WTC11 (cell line): Measurements from ENCODE around the gene ROR2. TPM values are rescaled to one million over a fixed set of nuclear protein-coding genes. Genes with fewer than 3 reads are reported as not detected.

Experiments used
- ATAC-seq: fragments of 200-7000 bp; cut with Tn5 transposase; 2 replicates; pipeline ENCODE4 v1.10.0; 2021; ENCODE audit warnings: mild to moderate bottlenecking, moderate library complexity
- CTCF ChIA-PET: fragments of 300-600 bp; sonication (Branson Sonifier 250); formaldehyde crosslinking; loops from one replicate; lab custom pipeline; 2021; ENCODE audit warnings: antibody characterized with exemption; lab: Charles Lee
- POLR2A ChIA-PET: fragments of 350-600 bp; sonication (Branson Sonifier 250); formaldehyde crosslinking; loops from one replicate; lab custom pipeline; 2021; ENCODE audit warnings: antibody characterized with exemption; lab: Charles Lee
- DNase-seq: peaks from one replicate; pipeline ENCODE4 v3.0.0; 2021; ENCODE audit warnings: low spot score
- H3K27ac Mint-ChIP-seq: 2 replicates; pipeline ENCODE4 v1.8.0; 2021; ENCODE audit warnings: mixed read lengths
- H3K27me3 Mint-ChIP-seq: 2 replicates; pipeline ENCODE4 v1.8.0; 2021; ENCODE audit warnings: low read depth, mild to moderate bottlenecking, moderate library complexity, mixed read lengths
- H3K36me3 Mint-ChIP-seq: 2 replicates; pipeline ENCODE4 v1.8.0; 2021; ENCODE audit warnings: mixed read lengths
- H3K4me1 Mint-ChIP-seq: 2 replicates; pipeline ENCODE4 v1.8.0; 2022; ENCODE audit warnings: mixed read lengths
- H3K4me3 Mint-ChIP-seq: 2 replicates; pipeline ENCODE4 v1.8.0; 2021; ENCODE audit warnings: mild to moderate bottlenecking, moderate library complexity, mixed read lengths
- H3K9me3 Mint-ChIP-seq: 2 replicates; pipeline ENCODE4 v1.8.0; 2021; ENCODE audit warnings: mixed read lengths
- CREB1 ChIP-seq: sonication (generic); formaldehyde crosslinking; IDR thresholded peaks from 2 replicates; pipeline ENCODE4 v1.8.0; 2023; ENCODE audit warnings: mild to moderate bottlenecking, missing genetic modification reagents
- E2F4 ChIP-seq: sonication (generic); formaldehyde crosslinking; IDR thresholded peaks from 2 replicates; pipeline ENCODE4 v1.8.1; 2022; ENCODE audit warnings: low read depth, mild to moderate bottlenecking, moderate library complexity, missing genetic modification reagents, borderline replicate concordance
- ERG ChIP-seq: fragments of 250-450 bp; sonication (Bioruptor Pico); IDR thresholded peaks from 2 replicates; pipeline ENCODE4 v1.8.0; 2021; ENCODE audit warnings: mild to moderate bottlenecking
- ETV6 ChIP-seq: sonication (generic); formaldehyde crosslinking; IDR thresholded peaks from 2 replicates; pipeline ENCODE4 v1.8.1; 2022; ENCODE audit warnings: mild to moderate bottlenecking, missing genetic modification reagents
- GABPB1 ChIP-seq: sonication (generic); formaldehyde crosslinking; IDR thresholded peaks from 2 replicates; pipeline ENCODE4 v1.8.1; 2023; ENCODE audit warnings: mild to moderate bottlenecking, missing genetic modification reagents
- HMGXB4 ChIP-seq: sonication (generic); formaldehyde crosslinking; IDR thresholded peaks from 2 replicates; pipeline ENCODE4 v1.8.1; 2023; ENCODE audit warnings: mild to moderate bottlenecking, moderate library complexity, missing genetic modification reagents
- IRF2 ChIP-seq: sonication (generic); formaldehyde crosslinking; IDR thresholded peaks from 2 replicates; pipeline ENCODE4 v1.8.0; 2022; ENCODE audit warnings: low read depth, missing genetic modification reagents, borderline replicate concordance
- MYBL2 ChIP-seq: sonication (generic); formaldehyde crosslinking; IDR thresholded peaks from 2 replicates; pipeline ENCODE4 v1.8.1; 2023; ENCODE audit warnings: mild to moderate bottlenecking, moderate library complexity, missing genetic modification reagents
- NFE2L1 ChIP-seq: sonication (generic); formaldehyde crosslinking; IDR thresholded peaks from 2 replicates; pipeline ENCODE4 v1.8.1; 2023; ENCODE audit warnings: missing genetic modification reagents
- NR1H2 ChIP-seq: sonication (generic); formaldehyde crosslinking; IDR thresholded peaks from 2 replicates; pipeline ENCODE4 v1.9.0; 2021; ENCODE audit warnings: mild to moderate bottlenecking, moderate library complexity, missing genetic modification reagents
- NR3C1 ChIP-seq: sonication (generic); formaldehyde crosslinking; conservative IDR thresholded peaks from 2 replicates; pipeline ENCODE4 v1.8.1; 2023; ENCODE audit warnings: low read depth, mild to moderate bottlenecking, missing genetic modification reagents
- SOX15 ChIP-seq: fragments of 250-450 bp; sonication (Bioruptor Pico); IDR thresholded peaks from 2 replicates; pipeline ENCODE4 v1.9.0; 2021; ENCODE audit warnings: mild to moderate bottlenecking
- ZBTB43 ChIP-seq: sonication (generic); formaldehyde crosslinking; IDR thresholded peaks from 2 replicates; pipeline ENCODE4 v1.8.1; 2023; ENCODE audit warnings: mild to moderate bottlenecking, missing genetic modification reagents
- ZNF219 ChIP-seq: sonication (generic); formaldehyde crosslinking; IDR thresholded peaks from 2 replicates; pipeline ENCODE4 v1.8.0; 2023; ENCODE audit warnings: missing genetic modification reagents, mild to moderate bottlenecking, borderline replicate concordance
- ZNF396 ChIP-seq: fragments of 250-450 bp; sonication (Bioruptor Pico); IDR thresholded peaks from 2 replicates; pipeline ENCODE4 v1.8.0; 2021; ENCODE audit warnings: mild to moderate bottlenecking, moderate library complexity, borderline replicate concordance
- ZNF423 ChIP-seq: fragments of 250-450 bp; sonication (Bioruptor Pico); IDR thresholded peaks from 2 replicates; pipeline ENCODE4 v2.1.2; 2022; ENCODE audit warnings: mild to moderate bottlenecking, moderate library complexity
- ZNF425 ChIP-seq: fragments of 250-450 bp; sonication (Bioruptor Pico); conservative IDR thresholded peaks from 2 replicates; pipeline ENCODE4 v1.9.0; 2021; ENCODE audit warnings: mild to moderate bottlenecking
- total RNA-seq: library from RNA; stranded (reverse); gene quantifications from 3 replicates; pipeline ENCODE4 v1.2.3, GENCODE V29; 2021

ROR2 gene
- total RNA-seq, 1 experiment from 2014 or later: 19.8 TPM

GRCh38 chr9:91933556-91934352 is 16.3 kb downstream of the ROR2 start:
- Mint-ChIP-seq H3K36me3 (peaks cover 35% of the 10 kb centered on the region), H3K9me3 (peaks cover 35% of the 10 kb centered on the region)
- CTCF ChIA-PET: interaction anchor here (1.1 to 2.6 kb wide), 2 partner anchors 12 to 16 kb away, joined by 3 to 12 read pairs; partner anchors contain the start of gene ROR2
- TF ChIP-seq E2F4 (CRISPR knock-in tag) (no peak), CREB1 (CRISPR knock-in tag) (no peak), MYBL2 (no peak), ETV6 (no peak), ZNF396 (CRISPR knock-in tag) (no peak), ERG (CRISPR knock-in tag) (no peak), SOX15 (no peak), GABPB1 (CRISPR knock-in tag) (no peak), ZNF219 (CRISPR knock-in tag) (no peak)
- TF ChIP-seq, all 79 proteins: peak for 0
- ATAC-seq (no peak), DNase-seq (no peak)
- Mint-ChIP-seq H3K27ac (no peak overlapping the region), H3K27me3 (peaks cover 24% of the 10 kb centered on the region), H3K4me3 (no peak overlapping the region), H3K4me1 (peaks cover 25% of the 10 kb centered on the region)
- POLR2A ChIA-PET: interaction anchor here (0.6 kb wide), 1 partner anchor 144 kb away, joined by 3 read pairs; no protein-coding TSS in a partner anchor

- Mint-ChIP-seq H3K27ac (no peak overlapping the region), H3K9me3 (peaks cover 36% of the 10 kb centered on the region), H3K27me3 (peaks cover 46% of the 10 kb centered on the region), H3K4me3 (no peak overlapping the region), H3K36me3 (peaks cover 37% of the 10 kb centered on the region), H3K4me1 (peaks cover 31% of the 10 kb centered on the region)
- no peak for TF ChIP-seq NFE2L1 (CRISPR knock-in tag)
- TF ChIP-seq ZNF396 (CRISPR knock-in tag): 0 out of 2 replicates have a peak, but pooled peaks have one; percentile 10
- POLR2A ChIA-PET: no interaction called here
- DNase-seq (no peak), ATAC-seq (no peak)
- CTCF ChIA-PET: no interaction called here
Measured at GRCh38 chr9:91930475-91930874, 19.6 kb downstream of the ROR2 start.

- POLR2A ChIA-PET: no interaction called here
- TF ChIP-seq ZBTB43: no peak
- TF ChIP-seq ZNF423: no peak
- TF ChIP-seq ZNF425 (CRISPR knock-in tag): no peak
- no peak for TF ChIP-seq HMGXB4 (CRISPR knock-in tag)
- no peak for TF ChIP-seq NR1H2 (CRISPR knock-in tag)
- TF ChIP-seq IRF2 (CRISPR knock-in tag): no peak
- TF ChIP-seq NR3C1 (CRISPR knock-in tag): no peak
- TF ChIP-seq, all 79 proteins: peak for 0
- Mint-ChIP-seq H3K27me3 (peaks cover 46% of the 10 kb centered on the region), H3K9me3 (peaks cover 36% of the 10 kb centered on the region), H3K4me3 (no peak overlapping the region), H3K27ac (no peak overlapping the region), H3K36me3 (peaks cover 37% of the 10 kb centered on the region), H3K4me1 (peaks cover 24% of the 10 kb centered on the region)
- ATAC-seq (no peak), DNase-seq (no peak)
- CTCF ChIA-PET: no interaction called here
Measured at GRCh38 chr9:91929331-91929730, 20.7 kb downstream of the ROR2 start.
